Measurements from ENCODE around the gene TSC2.
"Not testable (repeated sequence)": the region's sequence is repeated elsewhere in the genome, so short reads cannot be mapped to it uniquely, and the experiment has no call there.

TSC2 gene

DNA sequence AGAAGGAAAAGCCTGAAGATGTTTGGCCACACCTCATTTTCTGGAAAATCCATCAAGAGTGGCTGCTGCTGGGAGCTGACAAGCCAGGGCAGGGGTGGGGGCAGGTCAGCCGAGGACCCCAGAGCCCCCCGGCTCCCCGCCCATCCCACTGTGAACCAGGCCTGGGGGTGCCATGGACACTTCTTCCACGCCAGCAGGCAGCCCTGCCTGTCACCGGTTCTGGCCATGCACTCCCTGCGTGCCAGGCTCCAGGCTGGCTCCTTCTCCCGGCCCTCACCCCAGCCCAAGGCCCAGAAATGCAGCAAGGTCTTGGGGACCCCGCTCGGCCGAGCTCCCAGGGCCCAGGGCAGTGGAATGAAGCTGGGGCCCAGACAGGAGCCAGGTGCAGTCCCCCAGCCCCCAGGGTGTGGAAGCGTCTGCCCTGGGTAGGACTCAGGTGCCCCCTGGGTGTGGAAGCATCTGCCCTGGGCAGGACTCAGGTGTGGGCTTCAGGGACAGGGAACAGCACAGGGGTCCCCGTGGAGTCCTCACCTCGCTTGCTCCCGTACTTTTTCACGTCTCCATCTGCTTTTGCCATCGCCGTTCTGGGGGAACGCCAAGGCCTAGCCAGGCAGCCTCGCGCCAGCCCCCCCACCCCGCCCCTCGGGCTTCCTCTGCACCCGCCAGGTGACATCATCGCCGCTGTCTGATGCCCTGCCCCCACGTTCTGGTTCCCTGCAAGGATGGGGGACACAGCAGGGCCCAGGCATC lies 75.3 kb downstream of the TSC2 start:
- DNase-seq (ENCODE audit: low spot score): not testable (repeated sequence)

GRCh38 chr16:2123706-2124376 lies 76.1 kb downstream of the TSC2 start:
- not testable (repeated sequence) for DNase-seq (ENCODE audit: low spot score)

GRCh38 chr16:2124377-2124693 lies 76.5 kb downstream of the TSC2 start:
- DNase-seq (ENCODE audit: low spot score): peak; percentile 5

DNA sequence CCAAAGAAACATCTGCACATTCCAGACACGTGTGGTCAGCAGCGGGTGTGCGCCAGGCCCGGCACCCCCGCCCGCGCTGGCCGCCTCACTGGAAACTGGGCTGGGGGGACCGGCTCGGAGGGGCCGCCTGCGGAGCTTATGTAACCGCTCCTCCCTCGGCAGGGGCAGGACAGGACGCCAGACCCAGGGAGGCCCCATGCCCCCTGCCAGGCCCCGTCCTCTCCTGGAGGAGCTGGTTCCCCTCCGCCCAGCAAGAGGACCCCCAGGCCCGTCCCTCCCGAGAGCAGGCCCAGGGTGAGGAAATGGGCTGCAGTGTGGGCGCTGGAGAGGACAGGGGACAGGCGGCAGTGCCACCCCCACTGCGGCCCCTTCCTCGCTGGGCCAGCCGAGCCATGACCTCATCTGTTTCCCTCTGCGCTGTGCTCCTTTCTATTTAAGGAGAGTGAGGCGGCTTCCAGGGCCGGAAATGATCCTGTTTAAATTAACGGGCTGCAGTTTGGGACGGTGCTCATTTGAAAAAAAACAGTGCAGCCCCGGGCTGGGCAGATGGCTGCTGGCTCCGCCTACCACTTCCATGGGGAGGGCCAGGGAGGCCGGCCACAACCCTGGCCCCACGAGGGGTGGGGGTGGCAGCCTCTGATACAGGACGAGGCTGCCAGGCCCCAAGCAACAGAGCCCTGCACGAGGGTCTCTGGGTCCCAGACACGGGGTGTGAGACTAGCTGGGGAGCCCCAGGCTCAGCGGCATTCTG lies 77.1 kb downstream of the TSC2 start:
- DNase-seq (ENCODE audit: low spot score): peak; percentile 9

DNA sequence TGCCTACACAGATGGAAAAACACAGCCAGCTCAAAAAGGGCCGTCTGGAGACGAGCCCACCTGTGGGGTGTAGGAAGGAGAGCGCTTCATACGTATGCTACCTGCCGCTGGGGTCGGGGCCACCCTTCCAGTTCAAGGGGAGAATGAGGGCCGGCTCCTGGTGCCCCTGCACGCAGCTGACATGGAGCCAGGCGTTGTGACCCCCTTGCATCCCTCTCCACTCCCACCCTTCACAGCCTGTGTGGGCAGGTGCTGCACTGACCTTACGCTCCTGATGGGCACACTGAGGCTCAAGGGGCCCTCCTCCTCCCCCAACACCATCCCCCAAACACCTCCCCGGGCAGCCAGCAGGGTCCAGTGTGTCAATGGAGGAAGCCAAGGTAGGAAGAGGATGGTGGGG lies 77.8 kb downstream of the TSC2 start:
- DNase-seq (ENCODE audit: low spot score): not testable (repeated sequence)

DNA sequence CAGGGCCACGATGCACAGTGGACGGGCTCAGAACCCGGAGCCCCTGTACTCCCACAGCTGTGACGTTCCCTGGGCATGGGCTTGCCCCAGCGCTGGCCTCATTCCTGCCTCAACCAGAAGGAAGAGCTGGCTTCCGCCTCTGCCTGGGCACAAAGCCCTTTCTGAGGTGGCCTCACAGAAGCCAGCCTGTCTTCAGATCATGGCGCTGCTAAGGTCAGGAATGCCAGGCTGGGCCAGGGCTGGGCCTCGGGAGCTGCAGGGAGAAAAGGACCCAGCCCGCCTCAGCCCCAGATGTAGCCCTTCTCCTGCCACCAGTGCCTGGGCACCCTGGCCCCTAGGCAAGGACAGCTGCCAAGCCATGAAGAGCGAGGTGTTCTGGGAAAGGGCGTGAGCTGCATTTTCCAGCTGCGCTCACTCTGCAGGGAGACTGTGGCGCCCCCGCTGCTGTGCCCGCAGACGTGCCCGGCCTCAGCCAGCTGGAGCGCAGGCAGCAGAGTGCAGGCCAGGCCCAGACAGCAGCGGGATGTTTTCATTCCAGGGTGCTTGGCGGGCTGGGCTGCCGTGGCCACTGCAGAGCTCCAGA lies 78.5 kb downstream of the TSC2 start:
- DNase-seq (ENCODE audit: low spot score): not testable (repeated sequence)

DNA sequence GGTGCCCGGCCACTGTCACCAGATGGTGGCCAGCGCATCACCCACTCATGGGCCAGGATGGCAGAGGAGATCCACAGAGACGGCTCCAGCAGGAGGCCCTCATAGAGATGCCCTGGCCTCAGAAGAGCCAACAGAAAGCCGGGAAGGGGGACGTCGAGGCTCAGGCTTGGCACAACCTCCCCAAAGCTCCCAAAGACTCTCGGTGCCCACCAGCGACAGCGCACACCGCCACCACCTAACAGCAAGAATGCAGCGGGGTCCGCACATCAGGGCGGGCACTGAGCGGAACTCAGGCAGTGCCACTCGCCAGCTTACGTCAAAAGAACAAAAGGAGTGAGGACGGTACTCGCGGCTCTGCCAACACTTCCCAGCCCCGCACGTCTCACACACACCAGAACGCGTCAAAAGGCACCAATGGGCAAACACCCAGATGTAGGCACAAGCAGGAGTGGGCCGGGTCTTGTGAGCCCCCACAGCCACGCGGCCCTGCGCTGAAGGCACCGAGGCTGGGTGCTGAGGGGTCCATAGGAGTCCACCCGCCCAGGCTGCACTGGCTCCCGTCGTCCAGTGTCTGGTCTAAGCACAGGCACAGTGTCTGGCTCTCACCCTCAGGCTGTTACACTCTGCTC lies 79.3 kb downstream of the TSC2 start:
- DNase-seq (ENCODE audit: low spot score): not testable (repeated sequence)

DNA sequence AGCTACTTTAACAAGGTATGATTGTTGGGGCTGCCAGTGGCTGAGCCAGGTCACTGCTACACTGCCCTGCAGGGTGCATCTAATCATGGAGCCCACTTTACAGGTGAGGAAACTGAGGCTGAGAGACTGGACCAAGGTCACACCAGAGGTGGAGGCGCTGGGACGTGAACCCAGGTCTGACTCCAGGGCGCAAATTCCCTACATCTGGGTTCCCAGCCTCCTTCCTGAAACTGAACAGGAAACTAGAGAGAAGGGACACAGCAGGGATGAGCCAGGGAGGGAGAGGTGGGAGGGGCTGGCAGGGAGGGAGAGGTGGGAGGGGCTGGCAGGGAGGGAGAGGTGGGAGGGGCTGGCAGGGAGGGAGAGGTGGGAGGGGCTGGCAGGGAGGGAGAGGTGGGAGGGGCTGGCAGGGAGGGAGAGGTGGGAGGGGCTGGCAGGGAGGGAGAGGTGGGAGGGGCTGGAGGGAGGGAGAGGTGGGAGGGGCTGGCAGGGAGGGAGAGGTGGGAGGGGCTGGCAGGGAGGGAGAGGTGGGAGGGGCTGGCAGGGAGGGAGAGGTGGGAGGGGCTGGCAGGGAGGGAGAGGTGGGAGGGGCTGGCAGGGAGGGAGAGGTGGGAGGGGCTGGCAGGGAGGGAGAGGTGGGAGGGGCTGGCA lies 80.0 kb downstream of the TSC2 start:
- DNase-seq (ENCODE audit: low spot score): not testable (repeated sequence)

GRCh38 chr16:2129251-2129650 lies 81.5 kb downstream of the TSC2 start:
- DNase-seq (ENCODE audit: low spot score): not testable (repeated sequence)

DNA sequence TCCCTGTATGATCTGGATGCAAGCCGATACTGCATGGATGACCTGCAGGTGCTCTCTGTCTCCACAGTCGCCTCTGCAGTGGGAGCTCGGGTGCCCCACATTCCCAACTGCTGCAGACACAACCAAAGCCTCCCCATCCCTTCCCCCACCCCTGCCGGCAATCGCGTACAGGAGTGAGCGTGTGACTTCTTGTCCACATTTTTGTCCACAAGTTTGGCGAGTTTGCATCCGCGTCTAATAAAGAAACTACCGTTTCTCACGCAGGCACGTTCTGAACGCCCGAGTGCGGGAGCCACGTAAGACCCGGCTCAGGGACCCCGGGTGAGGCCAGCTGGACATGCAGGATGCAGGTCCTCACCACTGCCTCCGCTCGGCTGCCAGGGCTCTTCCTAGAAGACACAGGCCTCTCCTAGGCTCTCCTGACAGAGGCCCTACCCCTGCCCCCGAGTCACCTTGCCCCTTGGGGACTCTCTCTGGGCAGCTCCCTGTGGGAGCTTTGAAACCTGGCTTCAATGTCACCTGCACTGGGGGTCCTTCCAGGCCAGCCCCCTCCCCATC lies 82.2 kb downstream of the TSC2 start:
- not testable (repeated sequence) for DNase-seq (ENCODE audit: low spot score)

DNA sequence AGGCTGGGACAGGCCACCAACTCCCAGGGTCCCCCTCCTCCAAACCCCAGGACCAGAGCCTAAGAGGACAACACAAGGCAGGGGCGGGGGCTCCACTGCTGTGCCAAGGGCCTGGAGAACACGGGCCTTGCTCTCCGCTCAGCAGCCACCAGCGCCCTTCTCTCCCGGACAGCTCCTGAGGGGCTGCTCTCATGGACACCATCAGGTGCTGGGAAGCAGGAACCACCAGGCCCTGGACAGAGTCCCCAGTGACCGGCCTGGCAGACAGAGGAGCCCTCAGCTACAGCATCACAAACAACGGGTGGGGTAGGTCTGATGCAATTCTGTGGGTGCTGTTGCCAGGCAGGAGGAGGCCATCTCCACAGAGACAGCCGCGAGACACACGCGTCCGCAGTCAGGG lies 86.0 kb downstream of the TSC2 start:
- DNase-seq (ENCODE audit: low spot score): not testable (repeated sequence)

GRCh38 chr16:2135071-2135470 lies 87.3 kb downstream of the TSC2 start:
- not testable (repeated sequence) for DNase-seq (ENCODE audit: low spot score)

GRCh38 chr16:2135770-2136490 lies 88.1 kb downstream of the TSC2 start, which contains the start of gene PKD1:
PKD1 (minus strand) TSS chr16:2135898; CDS start chr16:2135689, 209 bp downstream.
- peak; percentile 17 for DNase-seq (ENCODE audit: low spot score)
